Measurements from ENCODE around the gene EML3.
"Not testable (repeated sequence)": the region's sequence is repeated elsewhere in the genome, so short reads cannot be mapped to it uniquely, and the experiment has no call there.

Gene EML3

DNA sequence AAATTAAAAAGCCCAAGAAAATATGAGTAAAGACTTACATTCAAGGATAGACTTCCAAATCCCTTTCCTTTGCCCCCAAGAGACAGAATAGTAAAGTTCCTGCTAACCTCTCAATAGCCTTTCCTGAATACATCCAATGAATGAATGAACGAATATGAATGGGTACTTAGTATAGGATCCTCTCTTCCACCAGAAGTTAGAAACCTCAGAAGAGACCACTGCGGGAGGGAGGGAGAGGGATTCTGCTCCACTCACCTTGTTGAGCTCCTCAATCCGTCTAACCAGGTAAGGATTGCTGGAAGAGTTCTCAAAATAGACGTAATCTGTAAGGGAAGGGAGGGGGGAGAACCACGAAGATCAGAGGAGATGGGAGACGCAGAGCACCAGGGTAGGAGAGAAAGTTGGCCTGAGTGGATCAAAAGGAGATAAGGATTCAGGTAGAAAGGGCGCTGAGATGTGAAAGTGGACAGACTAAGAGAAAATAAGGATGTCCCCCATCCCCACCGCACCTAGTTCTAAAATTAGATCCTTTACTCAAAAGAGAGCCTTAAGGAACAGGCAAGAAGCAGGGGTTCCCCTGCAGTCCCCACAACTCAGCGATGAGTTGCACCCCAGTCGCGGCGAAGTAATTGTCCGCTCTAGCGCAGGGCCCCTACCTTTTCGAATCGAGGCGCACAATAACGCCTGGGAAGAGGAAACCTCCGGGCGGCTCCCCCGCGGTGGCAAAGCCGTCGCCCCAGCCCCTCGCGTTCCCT is 12.0 kb downstream of the EML3 start:
- DNase-seq (ENCODE audit: low spot score in 2 of 2), result peak in 1 of 2 experiments; percentile 57
- peak overlapping the region; percentile 96 for H3K4me3 ChIP-seq
- H3K27me3 ChIP-seq (ENCODE audit: low read depth), result no peaks in the 10 kb centered on the region
- H3K9me3 ChIP-seq, result no peaks in the 10 kb centered on the region
- peaks cover 76% of the 10 kb centered on the region for H3K36me3 ChIP-seq (replicated peaks)
- in situ Hi-C loops (cut with MboI; ENCODE audit: low sequenced_read_pairs), result no loop called here
- H3K4me1 ChIP-seq, result peaks cover 19% of the 10 kb centered on the region

DNA sequence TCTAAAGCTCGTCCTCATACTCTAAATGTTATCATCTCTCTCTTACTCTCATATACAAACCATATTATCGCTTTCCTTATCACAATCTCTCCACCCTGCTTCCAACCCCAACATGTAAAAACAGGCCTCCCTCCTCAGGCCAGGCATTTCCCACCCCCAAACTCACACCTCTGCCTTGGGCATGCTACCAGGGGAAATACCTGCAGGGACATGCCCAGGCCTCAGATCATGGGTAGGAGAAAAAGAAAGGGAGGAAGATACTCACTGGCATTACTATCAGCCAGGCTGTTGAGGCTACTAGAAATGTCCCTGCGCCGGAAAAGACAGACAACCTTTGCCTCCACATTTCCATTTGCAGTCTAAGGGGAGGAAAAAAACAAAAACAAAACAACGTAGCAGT is 12.7 kb downstream of the EML3 start:
- in situ Hi-C loops (cut with MboI; ENCODE audit: low sequenced_read_pairs), result no loop called here
- peak overlapping the region; percentile 96 for H3K4me3 ChIP-seq
- no peaks in the 10 kb centered on the region for H3K9me3 ChIP-seq
- peaks cover 19% of the 10 kb centered on the region for H3K4me1 ChIP-seq
- no peak for DNase-seq (ENCODE audit: low spot score in 2 of 2)
- no peaks in the 10 kb centered on the region for H3K27me3 ChIP-seq (ENCODE audit: low read depth)
- H3K36me3 ChIP-seq (replicated peaks), result peaks cover 78% of the 10 kb centered on the region

DNA sequence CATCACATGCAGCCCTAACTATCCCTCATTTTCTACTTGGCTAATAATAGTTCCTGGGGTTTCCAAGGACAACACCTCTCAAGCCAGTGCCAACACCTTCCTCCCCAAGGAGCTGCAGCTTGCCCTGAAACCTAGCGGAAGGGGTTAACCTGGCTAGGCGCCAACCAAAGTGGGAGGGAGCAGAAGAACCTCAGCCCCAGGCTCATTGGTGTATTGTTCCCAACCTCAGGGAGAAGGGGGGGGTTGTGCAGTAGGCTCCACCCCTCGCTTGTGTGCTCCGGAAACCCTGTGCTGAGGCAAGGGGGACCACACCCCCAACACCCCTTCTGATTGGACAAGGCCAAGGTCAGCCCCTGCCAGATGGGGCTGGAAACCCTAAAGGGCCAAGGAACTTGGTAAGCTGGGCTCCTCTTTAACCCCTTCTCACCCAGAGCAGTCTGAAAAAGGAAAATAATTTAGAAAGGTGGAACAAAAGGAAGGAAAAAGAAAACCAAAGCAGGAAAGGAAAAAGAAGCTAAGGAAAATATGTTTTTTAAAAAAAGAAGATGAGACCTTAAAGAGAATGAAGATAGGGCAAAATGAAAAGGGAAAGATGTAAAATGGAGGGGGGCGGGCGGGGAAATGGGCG is 13.4 kb downstream of the EML3 start:
- peaks cover 19% of the 10 kb centered on the region for H3K4me1 ChIP-seq
- in situ Hi-C loops (cut with MboI; ENCODE audit: low sequenced_read_pairs), result no loop called here
- peaks cover 81% of the 10 kb centered on the region for H3K36me3 ChIP-seq (replicated peaks)
- peak overlapping the region; percentile 96 for H3K4me3 ChIP-seq
- no peaks in the 10 kb centered on the region for H3K27me3 ChIP-seq (ENCODE audit: low read depth)
- no peaks in the 10 kb centered on the region for H3K9me3 ChIP-seq
- peak; percentile 96 to 98 for DNase-seq (ENCODE audit: low spot score in 2 of 2)

DNA sequence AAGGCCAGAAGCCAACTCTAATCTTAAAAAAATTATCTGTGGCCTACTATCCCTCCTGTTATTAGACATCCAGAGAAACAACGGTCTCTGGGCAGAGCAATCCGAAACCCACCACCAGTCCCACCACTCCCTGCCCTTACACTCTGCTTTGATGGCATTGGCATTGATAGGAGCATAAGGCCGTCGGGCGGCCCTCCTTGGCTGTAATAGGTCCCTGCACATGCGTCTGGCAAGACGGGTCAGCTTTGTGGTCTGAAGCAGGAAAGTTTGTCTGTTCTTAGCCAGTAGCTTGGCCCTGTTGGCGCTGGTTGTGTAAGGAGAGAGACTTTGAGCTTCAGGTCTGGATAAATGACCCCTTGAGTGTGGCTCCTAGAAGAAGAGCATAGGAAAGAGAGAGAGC is 17.5 kb downstream of the EML3 start:
- H3K27me3 ChIP-seq (ENCODE audit: low read depth), result no peaks in the 10 kb centered on the region
- peaks cover 69% of the 10 kb centered on the region for H3K36me3 ChIP-seq (replicated peaks)
- H3K9me3 ChIP-seq, result no peaks in the 10 kb centered on the region
- peaks cover 15% of the 10 kb centered on the region for H3K4me1 ChIP-seq
- in situ Hi-C loops (cut with MboI; ENCODE audit: low sequenced_read_pairs), result no loop called here
- no peak overlapping the region for H3K4me3 ChIP-seq
- no peak for DNase-seq (ENCODE audit: low spot score in 2 of 2)

DNA sequence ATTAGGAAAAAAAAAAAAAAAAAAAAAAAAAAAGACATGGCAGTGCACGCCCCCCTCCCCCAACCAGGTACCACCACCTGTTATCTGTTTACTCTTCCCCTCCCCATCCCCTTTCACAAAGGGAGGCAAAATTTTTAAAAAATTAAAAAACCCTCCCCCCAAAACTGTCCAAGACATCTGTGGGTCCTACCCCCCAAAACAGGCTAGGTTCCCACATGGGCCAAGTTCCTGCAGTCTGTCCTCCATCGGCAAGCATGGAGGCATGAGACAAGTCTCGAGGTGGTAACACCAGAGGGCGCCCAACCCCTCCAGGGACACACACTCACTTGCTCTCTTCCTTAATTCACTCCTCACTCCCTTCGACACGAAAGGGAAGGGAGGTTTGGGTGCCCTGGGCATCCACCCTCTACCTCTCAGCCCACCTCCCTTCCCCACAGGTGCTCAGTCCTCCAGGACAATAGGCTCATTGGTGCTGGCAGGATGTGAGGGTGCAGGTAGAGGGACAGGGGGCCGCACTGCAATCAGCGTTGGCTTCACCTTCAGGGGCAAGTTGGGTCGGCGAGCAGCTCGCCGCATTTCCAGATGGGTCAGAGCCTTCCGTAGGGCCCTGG is 19.0 kb downstream of the EML3 start:
- in situ Hi-C loops (cut with MboI; ENCODE audit: low sequenced_read_pairs), result no loop called here
- Histone ChIP-seq H3K4me3 (no peak overlapping the region), H3K4me1 (peaks cover 4% of the 10 kb centered on the region), H3K9me3 (no peaks in the 10 kb centered on the region), H3K36me3 (replicated peaks) (peaks cover 64% of the 10 kb centered on the region), H3K27me3 (ENCODE audit: low read depth) (no peaks in the 10 kb centered on the region)
- peak; percentile 65 to 88 for DNase-seq (ENCODE audit: low spot score in 2 of 2)

DNA sequence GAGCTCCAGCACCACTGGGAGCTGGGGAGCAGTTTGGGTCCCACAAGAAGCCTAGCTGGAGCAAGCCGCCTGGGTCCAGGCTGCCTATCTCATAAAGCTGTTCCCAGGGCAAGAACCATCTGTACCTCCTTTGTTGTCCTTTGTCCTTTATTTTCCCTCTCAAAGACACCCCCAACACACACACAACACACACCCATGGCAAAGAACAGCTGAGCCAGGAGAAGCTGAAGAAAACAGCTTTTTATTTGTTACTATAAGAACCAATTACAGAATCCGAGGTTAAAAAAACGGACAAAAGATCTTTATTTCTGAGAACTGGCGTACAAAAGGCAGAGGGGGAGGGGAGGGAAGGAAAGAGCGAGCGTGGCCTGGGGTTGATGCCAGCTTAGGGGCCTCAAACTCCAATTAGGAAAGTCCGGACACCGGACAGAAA is 19.6 kb downstream of the EML3 start:
- H3K36me3 ChIP-seq (replicated peaks), result peaks cover 64% of the 10 kb centered on the region
- in situ Hi-C loops (cut with MboI; ENCODE audit: low sequenced_read_pairs), result no loop called here
- no peaks in the 10 kb centered on the region for H3K9me3 ChIP-seq
- peaks cover 4% of the 10 kb centered on the region for H3K4me1 ChIP-seq
- H3K4me3 ChIP-seq, result no peak overlapping the region
- DNase-seq (ENCODE audit: low spot score in 2 of 2), result no peak
- no peaks in the 10 kb centered on the region for H3K27me3 ChIP-seq (ENCODE audit: low read depth)

DNA sequence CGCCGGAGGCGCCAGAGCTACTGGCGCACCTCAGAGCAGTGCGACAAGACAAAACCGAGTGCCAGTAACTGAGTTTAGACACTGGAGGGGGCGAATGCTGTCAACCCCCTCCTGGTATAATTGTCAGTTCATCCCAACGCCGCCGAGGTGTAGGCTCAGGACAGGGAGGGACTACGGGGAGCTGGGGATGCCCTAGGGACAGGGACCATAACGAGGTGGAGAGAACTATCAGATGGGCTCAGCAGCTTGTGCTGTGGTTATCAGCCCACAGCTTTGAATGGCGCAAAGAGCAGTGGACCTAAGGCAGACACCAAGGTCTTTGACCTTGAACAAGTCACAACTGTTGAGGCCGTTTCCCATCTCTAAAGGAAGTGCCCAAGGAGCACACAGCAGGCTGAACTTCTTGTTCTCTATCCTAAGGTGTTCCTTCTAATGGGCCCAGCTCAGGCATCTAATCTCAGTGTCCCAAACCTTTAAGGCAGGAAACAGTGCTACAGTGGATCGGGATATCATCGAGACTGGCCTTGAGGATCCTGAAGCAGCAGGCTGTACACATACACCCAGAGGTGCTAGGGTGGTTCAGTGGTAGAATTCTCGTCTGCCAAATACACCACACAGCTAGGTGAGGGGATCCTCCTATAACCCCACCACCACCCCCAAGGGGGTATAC is 20.3 kb downstream of the EML3 start:
- Histone ChIP-seq H3K9me3 (no peaks in the 10 kb centered on the region), H3K27me3 (ENCODE audit: low read depth) (no peaks in the 10 kb centered on the region), H3K4me1 (peaks cover 4% of the 10 kb centered on the region), H3K36me3 (replicated peaks) (peaks cover 63% of the 10 kb centered on the region), H3K4me3 (peak overlapping the region; percentile 90)
- in situ Hi-C loops (cut with MboI; ENCODE audit: low sequenced_read_pairs), result no loop called here
- DNase-seq (ENCODE audit: low spot score in 2 of 2), result no peak

DNA sequence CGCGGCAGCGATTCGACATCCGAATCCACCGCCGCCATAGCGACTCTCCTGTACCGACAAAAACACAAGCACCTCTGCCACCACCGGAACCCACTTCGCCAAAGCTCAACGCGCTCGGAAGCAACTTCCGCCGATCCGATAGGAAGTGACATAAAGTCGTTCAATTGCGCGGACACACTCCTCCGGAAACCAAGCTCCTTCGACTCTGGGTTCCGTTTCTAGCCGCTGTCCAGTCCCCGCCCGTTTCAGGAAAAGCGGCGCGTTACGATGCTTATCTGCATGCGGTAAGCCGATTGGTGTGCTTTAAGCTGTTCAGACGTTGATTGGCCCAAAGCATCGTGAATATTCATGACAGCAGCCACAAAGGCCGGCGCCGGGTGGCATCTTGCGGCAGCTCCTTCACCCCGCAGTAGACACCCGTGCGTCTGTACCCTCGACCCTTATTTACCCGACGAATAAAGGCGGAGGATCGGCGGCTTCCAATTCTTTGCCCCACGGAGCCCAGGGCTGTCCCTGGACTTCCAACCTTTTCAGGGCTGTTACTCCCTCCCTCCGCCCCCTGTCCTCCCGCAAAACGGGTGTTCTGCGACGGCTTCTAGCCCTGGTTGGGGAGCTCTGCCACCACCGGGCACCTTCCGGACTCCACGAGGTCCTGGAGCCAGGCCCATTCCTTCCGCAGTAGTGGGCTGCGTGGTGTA is 21.0 kb downstream of the EML3 start, which contains the start of gene TUT1:
TUT1 (minus strand) TSS at position 76 of the 698 bp plus-strand sequence; CDS start at position 38, 38 bp downstream.
- peak within 1 kb of the TSS; percentile 90 for H3K4me3 ChIP-seq
- peaks cover 4% of the 10 kb centered on the region for H3K4me1 ChIP-seq
- H3K36me3 ChIP-seq (replicated peaks), result peaks cover 60% of the 10 kb centered on the region
- peak; percentile 96 to 98 for DNase-seq (ENCODE audit: low spot score in 2 of 2)
- in situ Hi-C loops (cut with MboI; ENCODE audit: low sequenced_read_pairs), result no loop called here
- H3K27me3 ChIP-seq (ENCODE audit: low read depth), result no peaks in the 10 kb centered on the region
- no peaks in the 10 kb centered on the region for H3K9me3 ChIP-seq

DNA sequence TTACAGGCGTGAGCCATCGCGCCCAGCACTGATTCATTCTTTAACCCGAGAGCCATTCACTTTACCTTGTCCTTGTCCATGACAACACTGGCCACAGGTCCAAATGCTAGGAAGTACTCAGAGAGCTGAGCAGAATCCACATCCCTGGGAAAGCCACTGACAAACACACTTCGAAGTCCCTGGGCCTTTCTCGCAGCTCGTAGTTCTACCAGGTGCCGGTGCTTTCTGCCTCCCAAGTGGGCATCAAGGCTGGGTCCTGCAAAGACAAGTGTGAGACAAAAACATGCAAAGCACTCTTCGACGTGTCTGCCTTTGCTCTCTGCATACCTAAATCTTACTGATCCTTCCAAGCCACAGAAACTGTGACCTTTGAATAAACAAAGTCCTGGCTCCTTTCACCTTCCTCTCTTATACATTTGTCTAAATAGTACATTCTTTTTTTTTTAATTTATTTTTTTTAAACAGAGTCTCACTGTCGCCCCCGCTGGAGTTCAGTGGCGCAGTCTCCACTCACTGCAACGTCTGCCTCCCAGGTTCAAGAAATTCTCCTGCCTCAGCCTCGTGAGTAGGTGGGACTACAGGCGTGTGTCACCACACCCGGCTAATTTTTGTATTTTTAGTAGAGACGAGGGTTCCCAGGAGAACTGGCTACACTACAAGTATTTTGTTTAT is 23.5 kb downstream of the EML3 start:
- no peak for DNase-seq (ENCODE audit: low spot score in 2 of 2)
- in situ Hi-C loops (cut with MboI; ENCODE audit: low sequenced_read_pairs), result no loop called here
- peaks cover 4% of the 10 kb centered on the region for H3K4me1 ChIP-seq
- H3K27me3 ChIP-seq (ENCODE audit: low read depth), result no peaks in the 10 kb centered on the region
- H3K36me3 ChIP-seq (replicated peaks), result peaks cover 53% of the 10 kb centered on the region
- no peaks in the 10 kb centered on the region for H3K9me3 ChIP-seq
- no peak overlapping the region for H3K4me3 ChIP-seq

DNA sequence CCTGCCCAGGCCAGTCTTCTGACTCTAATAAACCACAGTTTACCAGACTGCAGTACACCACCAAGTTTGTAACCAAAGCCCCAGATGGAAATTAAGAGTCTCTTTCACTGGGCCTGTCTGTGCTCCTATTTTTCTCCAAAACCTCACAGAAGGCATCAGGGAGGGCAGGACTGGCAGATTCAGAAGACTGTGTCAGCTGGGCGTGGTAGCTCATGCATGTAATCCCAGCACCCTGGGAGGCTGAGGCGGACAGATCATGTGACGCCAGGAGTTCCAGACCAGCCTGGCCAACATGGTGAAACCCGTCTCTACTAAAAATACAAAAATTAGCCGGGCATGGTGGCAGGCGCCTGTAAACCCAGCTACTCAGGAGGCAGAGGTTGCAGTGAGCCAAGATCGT is 27.2 kb downstream of the EML3 start:
- H3K27me3 ChIP-seq (ENCODE audit: low read depth); H3K4me3 ChIP-seq; H3K9me3 ChIP-seq; DNase-seq (ENCODE audit: low spot score in 2 of 2); H3K4me1 ChIP-seq; in situ Hi-C loops (cut with MboI; ENCODE audit: low sequenced_read_pairs): not testable (repeated sequence)
- peaks cover 61% of the 10 kb centered on the region for H3K36me3 ChIP-seq (replicated peaks)

DNA sequence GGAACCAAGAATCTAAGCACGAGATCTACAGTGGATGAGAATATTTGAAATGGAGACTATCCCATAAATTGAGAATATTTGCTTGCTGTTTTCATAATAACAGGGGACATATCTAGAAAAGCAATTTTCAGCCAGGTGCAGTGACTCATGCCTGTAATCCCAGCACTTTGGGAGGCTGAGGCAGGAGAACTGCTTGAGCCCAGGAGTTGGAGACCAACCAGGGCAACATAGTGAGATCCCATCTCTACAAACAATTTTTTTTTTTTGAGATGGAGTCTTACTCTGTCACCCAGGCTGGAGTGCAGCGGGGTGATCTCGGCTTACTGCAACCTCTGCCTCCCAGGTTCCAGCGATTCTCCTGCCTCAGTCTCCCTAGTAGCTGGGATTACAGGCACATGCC is 30.8 kb downstream of the EML3 start:
- peaks cover 60% of the 10 kb centered on the region for H3K36me3 ChIP-seq (replicated peaks)
- DNase-seq (ENCODE audit: low spot score in 2 of 2); H3K27me3 ChIP-seq (ENCODE audit: low read depth); H3K4me1 ChIP-seq; in situ Hi-C loops (cut with MboI; ENCODE audit: low sequenced_read_pairs); H3K4me3 ChIP-seq; H3K9me3 ChIP-seq: not testable (repeated sequence)

DNA sequence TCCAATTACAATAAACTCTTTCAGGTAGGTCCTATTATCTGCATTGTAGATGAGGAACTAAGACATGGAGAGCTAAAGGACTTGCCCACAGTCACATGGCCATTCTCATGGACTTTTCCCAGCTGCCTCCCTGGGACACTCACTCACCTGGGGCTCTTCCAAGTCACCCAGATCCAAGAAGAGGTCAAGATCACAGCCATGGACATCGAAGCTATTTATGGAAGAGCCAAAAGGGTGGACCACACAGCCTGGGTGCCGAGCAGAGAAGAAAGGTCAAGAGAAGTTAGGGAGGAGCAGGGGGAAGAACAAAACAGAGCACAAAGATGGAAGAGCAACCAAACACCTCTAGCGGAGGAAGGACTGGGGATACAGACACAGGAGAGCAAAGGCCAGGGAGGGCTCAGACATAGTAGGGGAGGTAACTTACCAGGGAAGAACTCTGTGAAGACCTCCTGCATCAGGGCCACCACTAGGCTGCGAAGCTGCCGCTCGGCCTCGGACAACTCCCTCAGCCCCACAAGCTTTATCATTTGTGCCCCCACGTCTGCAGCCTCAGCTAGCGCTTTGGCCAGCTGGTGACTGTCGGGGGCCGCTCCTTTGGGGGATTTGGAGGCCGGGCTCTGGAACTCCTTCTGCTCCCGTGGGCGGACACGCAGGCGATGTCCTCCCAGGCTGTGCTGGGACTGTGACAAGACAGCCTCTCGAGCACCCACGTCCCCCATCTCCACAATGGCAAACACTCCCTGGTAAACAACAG is 31.4 kb downstream of the EML3 start:
- Histone ChIP-seq H3K4me3 (no peak overlapping the region), H3K36me3 (replicated peaks) (peaks cover 61% of the 10 kb centered on the region), H3K27me3 (ENCODE audit: low read depth) (no peaks in the 10 kb centered on the region), H3K9me3 (no peaks in the 10 kb centered on the region), H3K4me1 (no peaks in the 10 kb centered on the region)
- DNase-seq (ENCODE audit: low spot score in 2 of 2), result no peak
- in situ Hi-C loops (cut with MboI; ENCODE audit: low sequenced_read_pairs), result no loop called here

Measured in HAP-1 (cell line).